NK-92 (cell line): Measurements from ENCODE around the gene UTS2R.
"Not testable (repeated sequence)": the region's sequence is repeated elsewhere in the genome, so short reads cannot be mapped to it uniquely, and the experiment has no call there.

Source experiments
- DNase-seq: peaks from one replicate; lab custom pipeline; 2025; ENCODE audit not compliant: unreplicated experiment; lab: John Stamatoyannopoulos, UW

UTS2R gene

DNA sequence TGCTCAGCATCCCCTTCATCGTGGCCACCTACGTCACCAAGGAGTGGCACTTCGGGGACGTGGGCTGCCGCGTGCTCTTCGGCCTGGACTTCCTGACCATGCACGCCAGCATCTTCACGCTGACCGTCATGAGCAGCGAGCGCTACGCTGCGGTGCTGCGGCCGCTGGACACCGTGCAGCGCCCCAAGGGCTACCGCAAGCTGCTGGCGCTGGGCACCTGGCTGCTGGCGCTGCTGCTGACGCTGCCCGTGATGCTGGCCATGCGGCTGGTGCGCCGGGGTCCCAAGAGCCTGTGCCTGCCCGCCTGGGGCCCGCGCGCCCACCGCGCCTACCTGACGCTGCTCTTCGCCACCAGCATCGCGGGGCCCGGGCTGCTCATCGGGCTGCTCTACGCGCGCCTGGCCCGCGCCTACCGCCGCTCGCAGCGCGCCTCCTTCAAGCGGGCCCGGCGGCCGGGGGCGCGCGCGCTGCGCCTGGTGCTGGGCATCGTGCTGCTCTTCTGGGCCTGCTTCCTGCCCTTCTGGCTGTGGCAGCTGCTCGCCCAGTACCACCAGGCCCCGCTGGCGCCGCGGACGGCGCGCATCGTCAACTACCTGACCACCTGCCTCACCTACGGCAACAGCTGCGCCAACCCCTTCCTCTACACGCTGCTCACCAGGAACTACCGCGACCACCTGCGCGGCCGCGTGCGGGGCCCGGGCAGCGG is 3.2 kb downstream of the UTS2R start:
- no peak for DNase-seq

GRCh38 chr17:82375359-82376041 is 3.9 kb downstream of the UTS2R start:
- DNase-seq: no peak

DNA sequence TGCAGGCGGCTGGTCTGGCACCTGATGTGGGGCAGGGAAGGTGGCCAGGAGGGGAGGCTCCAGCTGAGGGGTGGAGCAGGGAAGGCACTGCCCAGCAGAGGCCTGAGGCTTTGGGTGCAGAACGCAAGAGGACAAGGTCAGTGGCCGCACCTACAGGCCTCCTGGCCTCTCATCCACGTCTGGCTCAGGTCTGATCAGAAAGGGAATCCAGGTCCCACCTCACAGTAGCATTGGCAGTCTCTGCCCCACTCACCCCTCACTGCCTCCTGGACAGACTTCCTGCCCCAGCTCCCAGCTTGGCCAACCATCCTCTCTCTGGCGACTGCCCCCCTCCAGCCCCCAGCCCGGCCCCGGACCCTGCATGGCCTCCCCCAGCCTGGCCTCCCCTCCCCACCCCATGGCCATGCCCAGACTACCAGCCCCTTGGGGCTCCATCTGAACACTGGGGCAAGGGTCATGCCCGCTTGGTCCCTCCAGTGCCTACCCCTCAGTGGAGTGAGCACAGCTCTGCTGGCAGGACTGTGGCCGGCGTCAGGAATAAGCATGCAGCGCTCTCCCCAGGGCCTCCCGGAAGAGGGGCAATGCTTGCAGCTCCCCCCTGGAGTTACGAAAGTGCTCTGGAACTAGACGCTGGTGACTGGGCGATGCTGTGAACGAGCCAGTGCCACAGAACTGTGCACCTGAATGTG is 4.6 kb downstream of the UTS2R start:
- DNase-seq: no peak

GRCh38 chr17:82377294-82377693 is 5.7 kb downstream of the UTS2R start:
- DNase-seq: not testable (repeated sequence)

DNA sequence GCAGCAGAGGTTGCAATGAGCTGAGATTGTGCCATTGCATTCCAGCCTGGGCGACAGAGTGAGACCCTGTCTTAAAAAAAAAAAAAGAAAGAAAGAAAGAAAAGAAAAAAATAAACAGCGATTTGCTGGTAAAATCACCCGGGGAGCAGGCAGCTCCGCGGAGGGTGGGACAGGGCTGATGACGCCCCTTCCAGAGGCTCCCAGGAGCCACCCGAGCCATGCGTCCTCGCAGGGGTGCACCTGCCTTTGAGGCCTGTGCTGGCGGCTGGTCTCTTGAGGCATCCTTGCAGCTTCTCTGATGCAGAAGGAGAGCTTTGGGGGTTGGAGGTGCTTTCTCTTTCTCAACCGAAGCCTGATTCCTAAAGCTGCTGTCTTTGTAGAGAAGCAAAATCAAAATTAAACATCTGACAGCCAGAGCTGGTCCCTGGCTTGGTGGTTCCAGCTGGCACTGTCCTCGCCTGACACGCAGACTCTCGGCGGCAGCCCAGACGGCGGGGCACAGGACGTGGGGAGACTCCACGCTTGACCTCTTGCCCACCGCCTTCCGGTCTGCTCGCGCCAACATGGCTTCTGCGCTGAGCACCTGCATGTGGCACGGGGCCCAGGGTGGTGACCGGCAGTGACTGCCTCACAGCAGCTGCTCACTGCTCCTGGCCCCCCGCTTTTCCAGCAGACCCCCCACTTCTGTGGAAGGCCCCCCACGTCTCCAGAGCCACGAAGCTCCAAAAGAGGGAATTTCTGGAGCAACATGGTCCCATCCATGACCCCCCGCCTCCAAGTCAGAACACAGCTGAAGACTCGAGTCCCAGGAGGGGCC is 6.6 kb downstream of the UTS2R start:
- no peak for DNase-seq

GRCh38 chr17:82378741-82379021 is 7.1 kb downstream of the UTS2R start:
- no peak for DNase-seq

DNA sequence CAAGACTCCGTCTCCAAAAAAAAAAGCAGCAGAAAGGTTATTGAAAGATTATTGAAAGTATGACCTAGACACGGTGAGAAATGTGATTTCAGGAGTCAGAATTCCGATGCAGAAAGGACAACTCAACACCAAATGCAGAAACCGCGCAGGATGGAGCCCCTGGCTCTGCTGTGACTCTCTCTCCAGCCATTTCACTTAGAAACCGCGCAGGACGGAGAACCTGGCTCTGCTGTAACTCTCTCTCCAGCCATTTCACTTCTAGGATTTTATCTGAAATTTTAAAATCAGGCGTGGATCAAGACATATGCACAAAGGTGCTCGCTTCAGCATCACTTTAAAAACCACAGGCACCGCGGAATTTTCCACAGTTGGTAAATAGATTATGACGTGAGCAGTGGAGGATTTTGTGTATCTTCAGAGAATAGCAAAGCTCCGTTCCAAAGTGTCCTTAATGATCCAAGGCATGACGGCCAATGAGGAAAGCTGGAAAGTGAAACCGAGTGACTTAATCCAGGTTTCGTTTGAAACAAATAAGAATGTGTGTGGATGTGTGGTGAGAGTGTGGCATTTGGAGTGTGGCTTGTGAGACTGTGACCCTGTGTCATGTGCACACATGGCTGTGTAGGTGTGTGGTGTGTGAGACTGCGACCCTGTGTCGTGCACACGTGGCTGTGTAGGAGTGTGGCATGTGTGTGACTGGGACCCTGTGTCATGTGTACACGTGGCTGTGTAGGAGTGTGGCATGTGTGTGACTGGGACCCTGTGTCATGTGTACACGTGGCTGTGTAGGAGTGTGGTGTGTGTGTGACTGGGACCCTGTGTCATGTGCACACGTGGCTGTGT is 9.5 kb downstream of the UTS2R start:
- DNase-seq: no peak

GRCh38 chr17:82381703-82382009 is 10.1 kb downstream of the UTS2R start:
- not testable (repeated sequence) for DNase-seq

GRCh38 chr17:82382220-82382932 is 10.8 kb downstream of the UTS2R start:
- DNase-seq: not testable (repeated sequence)

DNA sequence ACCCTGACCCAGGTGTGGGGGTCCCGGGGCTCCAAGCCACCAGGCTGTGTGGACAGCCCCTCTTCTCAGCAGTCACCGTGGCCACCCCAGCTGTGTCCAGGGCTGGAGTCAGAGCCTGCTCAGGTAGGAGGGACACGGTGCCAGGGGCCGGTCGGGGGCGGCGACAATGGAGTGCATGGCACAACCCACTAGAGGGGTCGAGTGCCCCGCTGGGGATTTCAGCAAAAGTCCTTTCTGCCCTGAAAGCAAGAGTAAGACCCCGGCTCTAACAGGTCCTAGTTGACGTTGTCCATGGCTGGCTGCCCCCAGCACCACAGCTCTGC is 11.3 kb downstream of the UTS2R start:
- DNase-seq: no peak

- DNase-seq: no peak
These were observed 11.8 kb downstream of the UTS2R start for GRCh38 chr17:82383411-82383810.

DNA sequence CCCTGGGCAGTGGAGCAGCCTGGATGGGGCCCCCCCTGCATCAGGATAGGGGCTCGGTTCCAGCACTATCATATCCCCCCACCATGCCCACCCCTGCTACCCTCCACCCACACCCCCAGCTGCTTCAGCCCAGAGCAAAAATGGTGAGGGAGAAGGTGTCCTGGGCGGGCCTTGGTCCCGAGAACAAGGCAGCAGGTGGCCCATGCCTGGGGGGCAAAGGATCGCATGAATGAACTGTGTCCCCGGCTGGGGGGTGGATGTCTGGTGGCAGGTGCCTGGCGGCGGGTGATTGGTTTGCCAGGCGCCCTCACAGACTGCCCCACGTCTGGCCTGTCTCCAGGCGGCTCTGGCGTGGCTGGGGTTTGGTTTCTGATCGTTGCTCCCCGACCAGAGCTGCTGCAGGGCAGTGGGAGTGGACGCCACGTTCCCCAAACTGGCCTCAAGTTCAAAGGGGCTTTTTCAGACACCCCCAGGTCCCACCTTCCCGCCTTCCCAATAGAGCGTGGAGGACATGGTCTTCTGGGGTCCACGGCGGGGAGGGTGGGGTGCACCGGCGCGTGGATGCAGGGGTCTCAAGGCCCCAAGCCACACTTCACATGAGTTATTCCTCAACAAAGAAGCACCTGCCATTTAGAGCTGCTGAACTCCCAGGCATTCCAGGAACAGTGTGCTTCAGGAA is 12.6 kb downstream of the UTS2R start:
- DNase-seq: no peak

DNA sequence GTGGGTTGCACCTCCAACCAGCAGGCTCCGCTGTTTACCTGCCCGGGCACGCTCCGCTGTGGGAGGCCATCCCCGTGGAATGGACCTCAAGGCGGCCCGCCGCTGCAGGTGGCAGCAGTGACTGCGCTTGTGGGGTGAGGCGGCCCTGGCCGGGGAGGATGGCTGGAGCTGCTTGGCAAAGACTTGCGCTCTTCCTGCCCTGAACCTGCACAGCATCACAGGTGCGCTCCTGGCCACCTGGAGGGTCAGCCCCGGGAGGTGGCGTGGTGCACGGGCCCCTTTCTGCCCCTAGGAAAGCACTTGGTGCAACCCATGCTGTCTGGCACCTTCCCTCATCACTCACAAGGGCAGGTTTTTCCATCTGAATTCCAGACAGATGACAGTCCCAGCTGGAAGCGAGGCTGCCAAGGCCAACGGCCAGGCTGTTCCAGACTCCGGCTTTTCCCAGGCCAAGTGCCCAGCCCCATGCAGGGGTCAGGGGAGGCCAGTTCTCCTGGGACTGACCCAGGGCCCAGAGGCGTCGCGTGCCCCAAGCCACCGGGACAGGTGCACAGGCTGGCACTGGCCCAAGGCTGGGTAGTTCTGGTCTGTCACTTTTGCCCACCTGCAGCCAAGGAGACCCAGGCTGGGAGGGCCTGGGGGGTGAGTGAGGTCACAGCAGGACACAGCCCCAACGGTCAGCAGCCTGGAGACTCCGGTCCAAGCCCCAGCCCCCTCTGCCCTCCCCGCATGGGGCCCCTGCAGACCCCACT is 13.3 kb downstream of the UTS2R start:
- DNase-seq: no peak

DNA sequence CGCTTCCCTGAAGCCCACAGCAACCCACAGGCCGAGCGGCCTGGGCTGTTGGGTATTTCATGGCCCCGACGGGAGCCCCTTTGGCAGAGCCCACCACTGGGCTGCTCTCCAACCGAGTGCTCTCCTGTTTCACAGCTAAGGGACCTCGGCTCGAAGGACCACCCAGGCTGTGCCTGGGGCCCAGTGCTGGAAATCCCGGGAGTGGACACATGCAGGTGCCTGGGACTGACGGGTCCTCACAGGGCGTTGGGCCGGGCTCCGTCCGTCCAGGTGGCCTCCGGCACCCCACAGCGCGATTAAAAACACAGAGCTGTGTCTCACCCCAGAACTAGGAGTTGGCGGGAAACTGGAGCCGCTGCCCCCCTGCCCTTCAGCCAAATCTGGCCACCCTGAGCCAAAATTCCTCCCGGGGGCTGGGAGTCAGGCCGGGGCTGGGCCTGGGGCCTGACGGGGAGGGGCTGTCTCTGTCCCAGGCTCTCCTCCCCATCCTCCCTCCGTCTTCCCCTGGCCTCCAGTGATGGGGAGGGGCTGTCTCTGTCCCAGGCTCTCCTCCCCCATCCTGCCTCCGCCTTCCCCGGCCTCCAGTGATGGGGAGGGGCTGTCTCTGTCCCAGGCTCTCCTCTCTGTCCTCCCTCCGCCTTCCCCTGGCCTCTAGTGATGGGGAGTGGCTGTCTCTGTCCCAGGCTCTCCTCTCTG is 14.1 kb downstream of the UTS2R start:
- DNase-seq: no peak

DNA sequence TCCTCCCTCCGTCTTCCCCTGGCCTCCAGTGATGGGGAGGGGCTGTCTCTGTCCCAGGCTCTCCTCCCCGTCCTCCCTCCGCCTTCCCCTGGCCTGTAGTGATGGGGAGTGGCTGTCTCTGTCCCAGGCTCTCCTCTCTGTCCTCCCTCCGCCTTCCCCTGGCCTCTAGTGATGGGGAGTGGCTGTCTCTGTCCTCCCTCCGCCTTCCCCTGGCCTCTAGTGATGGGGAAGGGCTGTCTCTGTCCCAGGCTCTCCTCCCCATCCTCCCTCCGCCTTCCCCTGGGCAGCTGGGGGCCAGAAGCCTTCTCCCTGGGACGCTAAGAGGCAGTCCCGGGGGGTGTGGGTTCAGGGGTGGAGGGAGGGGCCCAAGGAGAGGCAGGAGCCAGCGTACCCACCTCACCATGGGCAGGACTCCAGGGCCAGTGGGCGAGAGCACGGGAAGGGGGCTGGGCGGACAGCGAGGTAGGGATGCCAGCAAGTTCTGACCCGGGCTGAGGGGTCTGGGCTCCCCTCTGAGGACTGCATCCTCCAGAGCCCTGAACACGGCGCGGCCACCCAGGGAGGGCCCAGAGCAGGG is 14.8 kb downstream of the UTS2R start:
- DNase-seq: no peak

DNA sequence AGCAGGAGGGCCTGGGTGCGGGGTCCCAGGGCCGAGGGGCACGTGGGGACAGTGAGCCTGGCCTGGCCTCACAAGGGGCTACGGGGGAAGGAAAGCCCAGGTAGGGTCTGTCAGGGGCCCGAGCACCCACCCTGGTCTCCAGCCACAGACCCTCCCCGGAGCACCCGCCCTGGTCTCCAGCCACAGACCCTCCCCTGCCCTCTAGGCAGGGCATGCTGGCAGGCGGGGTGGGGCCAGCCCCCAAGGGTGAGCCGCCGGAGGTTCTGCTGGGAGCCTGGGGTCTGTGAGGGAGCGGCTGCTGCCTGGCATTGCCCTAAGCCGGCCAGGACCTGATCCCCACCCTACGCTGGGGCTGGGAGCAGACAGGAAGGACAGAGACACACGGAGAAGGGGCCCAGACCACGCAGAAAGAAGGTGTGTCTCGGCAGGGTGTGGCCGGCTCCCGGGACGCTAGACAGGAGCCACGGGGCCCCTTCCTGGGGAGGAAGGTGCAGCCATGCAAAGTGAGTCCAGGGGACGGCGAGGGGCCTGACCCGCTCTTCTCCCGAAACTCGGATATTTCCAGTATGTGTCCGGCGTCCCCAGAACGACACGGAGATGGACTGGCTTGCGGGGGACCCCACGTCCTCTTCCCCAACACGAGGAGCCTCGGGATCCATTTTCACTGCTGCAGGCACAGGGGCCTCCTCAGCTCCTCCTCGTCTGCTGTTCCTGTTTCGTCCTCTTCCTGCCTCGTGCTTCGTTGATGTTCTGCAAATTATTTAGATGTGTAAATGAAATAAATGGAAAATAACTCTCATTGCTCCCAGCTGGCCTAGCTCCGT is 15.5 kb downstream of the UTS2R start:
- DNase-seq: no peak

- DNase-seq: no peak
These were observed 16.1 kb downstream of the UTS2R start for GRCh38 chr17:82387705-82388106.
